Right atrium auricular region (tissue), 2 donors: ENCODE measurements around the gene OPALIN. TPM values are rescaled to one million over a fixed set of nuclear protein-coding genes. Genes with fewer than 3 reads are reported as not detected.

Experiments
- DNase-seq: peaks from one replicate; pipeline ENCODE4 v3.0.0-alpha.2; 2019; ENCODE audit warnings: low spot score
- H3K27ac ChIP-seq, 2 donors: fragments of 200-600 bp; sonication (generic); 1 replicate in 1 of 2; 2 replicates in 1 of 2; pipeline ENCODE4 v1.5.1; 2016 to 2019
- H3K27me3 ChIP-seq, 2 donors: fragments of 200-600 bp; sonication (generic); one replicate each; pipeline versions ENCODE4 v1.5.1 to v1.6.0; 2017 to 2019
- H3K36me3 ChIP-seq: fragments of 200-600 bp; sonication (generic); one replicate; pipeline ENCODE4 v1.5.1; 2016
- H3K4me1 ChIP-seq, 2 donors: fragments of 200-600 bp; sonication (generic); one replicate each; pipeline versions ENCODE4 v1.5.1 to v1.6.0; 2017 to 2019
- H3K4me3 ChIP-seq, 2 donors: fragments of 200-600 bp; sonication (generic); 1 replicate in 1 of 2; 2 replicates in 1 of 2; pipeline ENCODE4 v1.5.1; 2017 to 2019; ENCODE audit warnings: mild to moderate bottlenecking in 1 of 2, moderate library complexity in 1 of 2
- H3K9me3 ChIP-seq, 2 donors: fragments of 200-600 bp; sonication (generic); one replicate each; pipeline ENCODE4 v1.5.1; 2019
- CTCF ChIP-seq, 2 donors: fragments of 200-600 bp; sonication (generic); IDR thresholded peaks; one replicate each; pipeline ENCODE4 v1.5.1; 2019; ENCODE audit warnings: antibody characterized with exemption in 2 of 2
- total RNA-seq, 2 donors: library from RNA; depleted of rRNA; stranded (reverse); fragments of >200 nt; gene quantifications; one replicate each; pipeline ENCODE4 v1.1.0, GENCODE V29; 2016

The OPALIN gene
- total RNA-seq, 2 donors from 2014 or later = not detected

DNA sequence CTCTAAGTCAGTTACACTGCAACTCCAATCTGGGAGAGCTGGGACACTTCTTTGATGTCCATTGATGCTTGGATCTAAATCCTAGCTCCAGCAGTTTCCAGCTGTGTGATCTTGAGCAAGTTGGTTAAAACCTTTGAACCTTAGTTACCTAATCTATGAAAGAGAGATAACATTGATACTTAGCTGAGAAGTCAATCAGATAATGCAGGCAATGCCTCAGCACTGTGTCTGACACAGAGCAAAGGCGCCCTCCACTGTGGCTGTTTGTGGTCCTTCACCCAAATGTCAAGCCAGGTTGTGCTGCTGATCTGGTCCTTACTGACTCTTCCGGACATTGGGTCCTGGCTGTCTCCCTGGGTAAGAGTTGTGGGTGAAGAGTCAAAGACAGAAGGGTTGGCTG lies 34.4 kb downstream of the OPALIN start:
- no peaks in the 10 kb centered on the region for H3K27me3 ChIP-seq
- no peak for DNase-seq
- no peaks in the 10 kb centered on the region for H3K36me3 ChIP-seq

GRCh38 chr10:96322275-96322674 lies 36.5 kb downstream of the OPALIN start:
- no peak for DNase-seq
- H3K9me3 ChIP-seq = no peaks in the 10 kb centered on the region
- no peak overlapping the region for H3K27ac ChIP-seq

More for the DNA sequence above, 34.4 kb downstream of the OPALIN start:
- TF ChIP-seq CTCF (IDR thresholded peaks at IDR 0.05) = no peak
- no peaks in the 10 kb centered on the region for H3K9me3 ChIP-seq
- H3K4me3 ChIP-seq = no peak overlapping the region
- no peaks in the 10 kb centered on the region for H3K4me1 ChIP-seq
- no peak overlapping the region for H3K27ac ChIP-seq

DNA sequence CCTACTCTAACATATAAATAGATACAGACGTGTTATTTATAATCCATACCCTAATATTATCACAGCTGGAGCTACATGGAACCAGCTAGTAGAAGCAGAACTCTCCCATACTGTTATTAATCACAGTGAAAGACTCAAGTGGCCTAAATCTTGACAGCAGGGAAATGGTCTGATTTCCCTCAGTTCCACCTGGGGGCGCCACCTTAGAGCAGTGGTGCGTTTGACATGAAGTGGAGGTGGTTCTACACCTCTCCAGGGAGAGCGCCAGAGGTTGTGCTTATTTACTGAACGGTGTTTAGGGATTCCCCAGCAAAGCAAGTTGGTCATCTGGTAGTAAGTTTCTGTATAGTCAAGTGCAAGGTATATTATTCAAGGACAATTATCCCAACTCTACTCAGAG lies 37.0 kb downstream of the OPALIN start:
- no peak overlapping the region for H3K4me3 ChIP-seq
- H3K9me3 ChIP-seq = no peaks in the 10 kb centered on the region
- H3K4me1 ChIP-seq = no peaks in the 10 kb centered on the region
- no peak for TF ChIP-seq CTCF (IDR thresholded peaks at IDR 0.05)
- no peak overlapping the region for H3K27ac ChIP-seq
- no peaks in the 10 kb centered on the region for H3K36me3 ChIP-seq
- no peaks in the 10 kb centered on the region for H3K27me3 ChIP-seq
- DNase-seq = no peak

More at GRCh38 chr10:96322275-96322674, 36.5 kb downstream of the OPALIN start:
- Histone ChIP-seq H3K4me1 (no peaks in the 10 kb centered on the region), H3K4me3 (no peak overlapping the region), H3K27me3 (no peaks in the 10 kb centered on the region), H3K36me3 (no peaks in the 10 kb centered on the region)
- TF ChIP-seq CTCF (IDR thresholded peaks at IDR 0.05) = no peak

- Histone ChIP-seq H3K36me3 (no peaks in the 10 kb centered on the region), H3K27ac (no peak overlapping the region), H3K27me3 (no peaks in the 10 kb centered on the region), H3K9me3 (no peaks in the 10 kb centered on the region), H3K4me1 (no peaks in the 10 kb centered on the region), H3K4me3 (no peak overlapping the region)
- no peak for DNase-seq
- no peak for TF ChIP-seq CTCF (IDR thresholded peaks at IDR 0.05)
Observed at GRCh38 chr10:96319754-96320474, 38.9 kb downstream of the OPALIN start.

DNA sequence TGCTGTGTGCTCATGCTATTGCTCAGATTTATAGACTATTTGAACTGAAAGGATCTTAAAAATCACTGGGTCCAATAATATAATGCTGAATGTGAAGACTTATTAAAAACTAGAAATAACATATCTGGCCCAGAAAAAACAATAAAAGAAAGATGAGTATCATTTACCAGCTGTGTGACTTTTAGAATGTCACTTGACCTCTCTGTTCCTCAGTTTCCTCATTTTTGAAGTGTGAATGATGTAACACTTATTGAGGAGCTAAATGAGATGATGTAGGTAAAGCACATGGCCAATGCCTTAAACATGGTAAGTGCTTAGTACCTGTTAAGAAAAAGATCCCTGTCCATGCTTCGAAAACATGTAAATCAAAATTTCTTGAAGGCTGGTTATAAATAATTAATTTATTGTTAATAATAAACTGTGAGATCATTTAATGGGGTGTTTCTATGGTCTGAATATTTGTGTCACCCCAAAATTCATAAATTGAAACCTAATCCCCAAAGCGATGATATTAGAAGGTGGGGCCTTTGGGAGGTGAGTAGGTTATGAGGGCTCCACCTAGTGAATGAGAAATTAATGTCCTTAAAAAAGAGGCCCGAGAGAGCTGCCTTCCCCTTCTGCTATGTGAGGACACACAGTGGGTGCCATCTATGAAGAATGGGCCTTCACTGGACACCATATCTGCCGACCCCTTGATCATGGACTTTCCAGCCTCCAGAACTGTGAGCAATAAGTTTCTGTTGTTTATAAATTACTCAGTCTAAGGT lies 41.6 kb downstream of the OPALIN start:
- no peak for TF ChIP-seq CTCF (IDR thresholded peaks at IDR 0.05)
- no peak for DNase-seq
- Histone ChIP-seq H3K27ac (no peak overlapping the region), H3K4me1 (no peaks in the 10 kb centered on the region), H3K4me3 (no peak overlapping the region), H3K9me3 (no peaks in the 10 kb centered on the region), H3K36me3 (no peaks in the 10 kb centered on the region), H3K27me3 (no peaks in the 10 kb centered on the region)
